Hepatocyte (in vitro differentiated cells): ENCODE results near the gene TOB1.

ENCODE experiments used
- CTCF ChIP-seq: fragments of 200-600 bp; sonication (generic); IDR thresholded peaks from 2 replicates; pipeline ENCODE4 v1.5.1; 2016; ENCODE audit warnings: antibody characterized with exemption, mild to moderate bottlenecking; ENCODE audit not compliant: poor library complexity
- EZH2 ChIP-seq: fragments of 200-600 bp; sonication (generic); IDR thresholded peaks from 2 replicates; pipeline ENCODE4 v1.6.1; 2016; ENCODE audit warnings: antibody characterized with exemption, mild to moderate bottlenecking, borderline replicate concordance
- EZH2phosphoT487 ChIP-seq: fragments of 200-600 bp; sonication (generic); IDR thresholded peaks from one replicate; pipeline ENCODE4 v1.6.1; 2018; ENCODE audit warnings: antibody characterized with exemption, mild to moderate bottlenecking, low read depth, moderate library complexity; ENCODE audit not compliant: unreplicated experiment, severe bottlenecking

GRCh38 chr17:50887705-50888245 lies 21.6 kb upstream of the TOB1 start:
- TF ChIP-seq CTCF (no peak), EZH2phosphoT487 (no peak), EZH2 (no peak)
